ENCODE measurements around the gene EEF1E1. TPM values are rescaled to one million over a fixed set of nuclear protein-coding genes. Genes with fewer than 3 reads are reported as not detected.

Gene EEF1E1
- polyA plus RNA-seq, 1 donor from 2014 or later: 113 TPM

- no peaks in the 10 kb centered on the region for H3K9me2 ChIP-seq (ENCODE audit: insufficient read depth, low read length)
- H4K20me1 ChIP-seq (ENCODE audit: insufficient read depth): no peaks in the 10 kb centered on the region
- H3K4me3 ChIP-seq (ENCODE audit: low read length): no peak overlapping the region
- no peak overlapping the region for H3K4me2 ChIP-seq (ENCODE audit: low read length)
- TF ChIP-seq TAF1 (IDR thresholded peaks at IDR 0.05; ENCODE audit: low read depth) (no peak), CTCF (IDR thresholded peaks at IDR 0.05; ENCODE audit: poor library complexity, severe bottlenecking) (no peak), REST (IDR thresholded peaks at IDR 0.05; ENCODE audit: borderline replicate concordance) (no peak)
- H3K9ac ChIP-seq (ENCODE audit: low read length): no peak overlapping the region
- no peak overlapping the region for H2AFZ ChIP-seq (ENCODE audit: low read depth, low read length)
- no peak overlapping the region for H3K27ac ChIP-seq (ENCODE audit: low read length)
- H3K9me3 ChIP-seq (ENCODE audit: low read length): no peaks in the 10 kb centered on the region
- H3K36me3 ChIP-seq (ENCODE audit: insufficient read depth, low read length): peaks cover 5% of the 10 kb centered on the region
- no peaks in the 10 kb centered on the region for H3F3A ChIP-seq (ENCODE audit: insufficient read depth, low read length, poor library complexity, severe bottlenecking)
- H3K79me2 ChIP-seq (replicated peaks; ENCODE audit: insufficient read depth, low read length): no peaks in the 10 kb centered on the region
- no peaks in the 10 kb centered on the region for H3K27me3 ChIP-seq (ENCODE audit: insufficient read depth, low read depth, low read length)
Observed at GRCh38 chr6:8061736-8062135, 40.6 kb downstream of the EEF1E1 start.

- Histone ChIP-seq H3K36me3 (ENCODE audit: insufficient read depth, low read length) (peaks cover 5% of the 10 kb centered on the region), H3K4me2 (ENCODE audit: low read length) (no peak overlapping the region), H3K9ac (ENCODE audit: low read length) (no peak overlapping the region), H3K27me3 (ENCODE audit: insufficient read depth, low read depth, low read length) (no peaks in the 10 kb centered on the region), H2AFZ (ENCODE audit: low read depth, low read length) (no peak overlapping the region), H4K20me1 (ENCODE audit: insufficient read depth) (no peaks in the 10 kb centered on the region), H3K4me3 (ENCODE audit: low read length) (no peak overlapping the region), H3K9me2 (ENCODE audit: insufficient read depth, low read length) (no peaks in the 10 kb centered on the region), H3K79me2 (replicated peaks; ENCODE audit: insufficient read depth, low read length) (no peaks in the 10 kb centered on the region), H3K27ac (ENCODE audit: low read length) (no peak overlapping the region), H3K9me3 (ENCODE audit: low read length) (no peaks in the 10 kb centered on the region), H3F3A (ENCODE audit: insufficient read depth, low read length, poor library complexity, severe bottlenecking) (no peaks in the 10 kb centered on the region)
- TF ChIP-seq POLR2AphosphoS5 (IDR thresholded peaks at IDR 0.05): no peak
- TF ChIP-seq EZH2 (IDR thresholded peaks at IDR 0.05; ENCODE audit: borderline replicate concordance, insufficient read depth, low read length, poor library complexity, severe bottlenecking): no peak
- no peak for TF ChIP-seq RAD21 (conservative IDR thresholded peaks at IDR 0.05)
- no peak for TF ChIP-seq SMC3 (conservative IDR thresholded peaks at IDR 0.05; ENCODE audit: poor library complexity)
- TF ChIP-seq CTCF (IDR thresholded peaks at IDR 0.05; ENCODE audit: poor library complexity, severe bottlenecking): no peak
- no peak for TF ChIP-seq REST (IDR thresholded peaks at IDR 0.05; ENCODE audit: borderline replicate concordance)
- TF ChIP-seq EP300 (conservative IDR thresholded peaks at IDR 0.05; ENCODE audit: poor library complexity, severe bottlenecking): no peak
- TF ChIP-seq MXI1 (conservative IDR thresholded peaks at IDR 0.05; ENCODE audit: poor library complexity, severe bottlenecking): no peak
- TF ChIP-seq TAF1 (IDR thresholded peaks at IDR 0.05; ENCODE audit: low read depth): no peak
Observed at GRCh38 chr6:8060346-8060745, 42.0 kb downstream of the EEF1E1 start.
